Stimulated activated CD8-positive, alpha-beta memory T cell treated with anti-CD3 and anti-CD28 coated beads, Interleukin-7, amount 100 ng/mL, for 48 hours (primary cell): ENCODE results near the gene DPP9.
"Not testable (repeated sequence)": the region's sequence is repeated elsewhere in the genome, so short reads cannot be mapped to it uniquely, and the experiment has no call there.

ENCODE experiments used
- DNase-seq, 2 donors: peaks; one replicate each; pipeline ENCODE4 v3.0.0-alpha.2; 2020; ENCODE audit warnings: low read depth in 1 of 2; ENCODE audit errors: extremely low read depth in 1 of 2

The DPP9 gene

GRCh38 chr19:4742723-4743646 is 19.3 kb upstream of the DPP9 start:
- DNase-seq, result no peak

DNA sequence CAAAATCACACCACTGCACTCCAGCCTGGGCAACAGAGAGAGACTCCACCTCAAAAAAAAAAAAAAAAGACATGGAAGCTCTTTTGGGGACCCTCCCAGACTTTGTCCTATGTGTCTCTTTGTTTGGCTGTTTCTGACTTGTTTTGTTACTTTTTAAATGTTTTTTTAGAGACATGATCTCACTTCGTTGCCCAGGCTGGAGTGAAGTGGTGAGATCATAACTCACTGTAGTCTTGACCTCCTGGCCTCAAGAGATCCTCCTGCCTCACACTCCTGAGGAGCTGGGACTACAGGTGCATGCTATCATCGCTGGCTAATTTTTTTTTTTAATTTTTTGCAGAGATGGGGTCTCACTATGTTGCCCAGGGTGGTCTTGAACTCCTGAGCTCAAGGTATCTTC is 16.4 kb upstream of the DPP9 start:
- DNase-seq, result no peak

GRCh38 chr19:4738734-4739133 is 15.1 kb upstream of the DPP9 start:
- no peak for DNase-seq

GRCh38 chr19:4737955-4738600 is 14.4 kb upstream of the DPP9 start:
- DNase-seq, result no peak

DNA sequence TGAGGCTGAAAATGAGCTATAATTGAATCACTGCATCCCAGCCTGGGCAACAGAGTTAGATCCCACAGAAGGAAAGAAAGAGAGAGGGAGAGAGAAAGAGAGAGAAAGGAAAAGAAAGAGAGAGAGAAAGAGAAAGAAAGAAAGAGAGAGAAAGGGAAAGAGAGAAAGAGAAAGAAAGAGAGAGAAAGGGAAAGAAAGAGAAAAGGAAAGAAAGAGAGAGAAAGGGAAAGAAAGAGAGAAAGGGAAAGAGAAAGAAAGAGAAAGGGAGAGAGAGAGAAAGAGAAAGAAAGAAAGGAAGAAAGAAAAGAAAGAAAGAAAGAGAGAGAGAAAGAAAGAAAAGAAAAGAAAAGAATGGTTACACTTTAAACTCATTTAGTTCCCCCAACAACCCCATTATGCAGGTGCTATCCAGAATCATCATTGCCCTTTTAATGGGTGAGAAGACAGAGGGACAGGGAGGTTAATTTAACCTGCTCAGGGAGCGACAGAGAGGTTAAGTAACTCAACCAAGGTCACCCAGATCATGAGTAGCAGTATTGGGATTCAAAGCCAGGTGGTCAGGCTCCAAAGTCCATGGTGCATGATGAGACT is 10.2 kb upstream of the DPP9 start:
- DNase-seq, result no peak

GRCh38 chr19:4732680-4733114 is 9.1 kb upstream of the DPP9 start:
- peak in 1 of 2 donors; percentile 31 for DNase-seq

DNA sequence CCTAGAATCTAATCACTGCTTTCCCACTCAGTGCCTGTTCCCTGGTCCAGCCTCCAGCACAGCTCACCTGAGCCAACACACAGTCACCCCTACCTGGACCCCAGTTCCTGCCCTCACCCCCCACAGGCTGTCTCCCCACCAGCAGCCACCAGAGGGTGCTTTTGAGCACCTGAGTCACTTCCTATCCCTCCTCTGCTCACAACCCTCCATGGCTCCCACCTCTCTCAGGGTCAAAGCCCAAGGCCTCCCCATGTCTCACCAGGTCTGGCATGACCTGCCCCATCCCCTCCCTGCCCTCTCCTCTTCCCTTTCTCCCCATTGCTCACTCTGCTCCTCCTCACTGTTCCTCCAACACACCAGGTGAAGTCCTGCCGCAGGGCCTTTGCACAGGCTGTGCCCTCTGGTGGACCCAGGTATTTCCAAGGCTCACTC is 7.1 kb upstream of the DPP9 start:
- peak in 1 of 2 donors; percentile 40 for DNase-seq

- no peak for DNase-seq
These were observed 5.2 kb upstream of the DPP9 start for GRCh38 chr19:4728871-4729270.

DNA sequence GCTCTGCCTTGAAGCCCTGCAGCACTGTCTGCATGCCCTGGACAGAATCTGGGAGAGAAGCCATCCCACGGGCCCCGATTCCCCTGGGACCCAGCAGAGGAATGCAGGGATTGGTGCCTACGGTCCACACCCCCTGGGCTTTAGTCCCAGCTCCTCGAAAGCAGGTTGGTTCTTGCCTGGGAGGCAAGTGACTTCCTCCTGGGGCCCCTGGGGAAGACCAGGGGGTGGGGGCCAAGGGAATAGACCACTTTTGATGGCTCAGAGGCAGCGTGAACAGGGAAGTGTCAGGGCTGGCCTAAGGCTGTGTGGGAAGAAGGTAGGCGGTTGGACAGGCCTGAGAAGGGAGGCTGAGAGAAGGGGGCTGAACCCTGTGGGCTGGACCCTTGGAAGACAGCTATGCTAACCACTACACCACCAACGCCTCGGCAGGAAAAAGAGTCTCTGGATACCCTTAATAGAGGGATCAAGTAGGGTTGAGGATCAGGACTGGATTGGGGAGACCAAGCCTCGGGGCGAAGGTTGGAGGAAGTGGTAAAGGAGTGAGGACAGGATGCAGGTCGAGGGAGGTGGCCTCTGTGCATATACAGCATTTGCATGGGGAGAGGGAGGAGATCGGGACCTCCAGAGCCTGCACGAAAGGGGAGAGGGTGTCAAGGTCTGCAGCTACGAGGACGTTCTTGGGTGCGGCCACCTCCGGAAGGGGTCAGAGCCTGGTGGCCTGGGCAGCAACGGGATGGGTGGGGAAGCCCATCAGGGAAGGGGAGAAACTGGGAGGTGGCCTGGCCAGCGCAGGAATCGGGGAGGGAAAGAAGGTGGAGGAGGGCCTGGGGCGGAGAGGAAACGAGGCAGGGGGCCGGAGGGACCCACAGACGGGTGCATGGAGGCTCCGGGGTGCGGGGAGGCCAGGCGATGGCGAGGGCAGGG is 709 bp downstream of the DPP9 start:
- DNase-seq, result no peak

DNA sequence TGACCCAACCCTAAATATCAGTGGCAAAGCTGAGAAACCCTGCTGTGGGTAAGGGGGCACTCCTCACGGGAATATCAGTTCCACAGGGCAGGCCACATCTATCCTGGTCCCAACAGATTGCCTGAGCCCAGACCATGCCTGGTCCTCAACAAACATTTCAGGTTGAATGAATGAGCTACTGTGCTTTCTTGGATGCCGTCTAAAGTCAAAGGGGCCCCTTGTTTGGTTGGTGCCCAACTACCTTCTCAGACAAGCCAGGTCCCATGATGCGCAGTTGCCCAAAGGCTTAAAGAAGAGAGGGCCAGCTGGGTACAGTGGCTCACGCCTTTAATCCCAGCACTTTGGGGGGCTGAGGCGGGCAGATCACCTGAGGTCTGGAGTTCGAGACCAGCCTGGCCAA is 2.4 kb downstream of the DPP9 start:
- no peak for DNase-seq

GRCh38 chr19:4720037-4720700 is 3.5 kb downstream of the DPP9 start:
- DNase-seq, result no peak

DNA sequence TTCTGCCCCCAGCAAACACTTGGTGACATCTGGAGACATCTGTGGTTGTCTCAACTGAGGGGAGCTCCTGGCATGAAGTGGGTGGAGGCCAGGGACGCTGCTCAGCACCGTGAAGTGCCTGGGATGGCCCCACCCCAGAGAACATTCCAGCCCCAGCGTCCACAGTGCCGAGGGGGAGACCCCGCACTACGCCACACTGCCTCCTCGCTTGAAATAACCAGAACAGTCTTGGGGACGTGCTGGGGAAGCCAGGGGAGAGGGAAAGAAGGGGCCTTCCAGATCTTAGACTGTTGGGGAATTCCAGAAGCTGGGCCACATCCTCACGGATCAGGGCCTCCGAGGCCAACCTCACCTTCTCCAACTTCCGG is 4.2 kb downstream of the DPP9 start:
- DNase-seq, result no peak

GRCh38 chr19:4717966-4718701 is 5.5 kb downstream of the DPP9 start:
- no peak for DNase-seq

DNA sequence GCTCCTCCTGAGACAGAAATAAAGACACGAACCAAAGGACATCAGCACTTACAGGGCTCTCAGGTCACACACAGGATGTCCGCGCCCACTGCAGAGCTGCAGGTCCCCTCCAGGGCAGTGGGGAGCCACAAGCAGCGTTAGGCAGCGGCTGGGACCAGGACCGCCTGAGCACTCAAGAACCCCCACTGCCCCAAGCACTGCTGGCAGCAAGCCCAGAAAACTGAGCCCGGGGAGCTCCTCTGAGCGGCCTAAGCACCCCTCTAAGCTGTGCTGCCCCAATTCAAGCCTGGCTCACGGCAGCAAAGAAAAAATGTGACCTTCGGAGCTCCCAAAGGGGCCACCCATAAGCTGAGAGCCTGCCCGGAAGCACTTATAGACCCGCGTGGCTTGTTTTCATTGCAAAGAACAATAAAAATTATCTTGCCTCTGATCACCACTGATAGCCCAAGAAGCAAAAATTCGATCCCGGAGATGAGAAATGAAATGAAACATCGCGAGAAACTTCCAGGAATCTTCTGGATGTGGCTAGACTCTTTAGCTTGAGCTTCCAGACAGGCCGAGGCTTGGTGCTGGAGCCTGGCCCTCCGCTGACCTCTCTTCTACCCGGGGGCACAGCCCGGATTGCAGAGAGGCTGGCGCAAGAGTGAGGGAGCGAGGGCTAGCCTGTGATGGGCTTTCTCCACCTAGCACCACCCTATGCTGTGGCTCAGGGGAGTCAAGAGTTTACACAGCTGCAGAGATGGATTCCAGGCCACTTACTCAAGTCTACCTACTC is 6.3 kb downstream of the DPP9 start:
- no peak for DNase-seq

DNA sequence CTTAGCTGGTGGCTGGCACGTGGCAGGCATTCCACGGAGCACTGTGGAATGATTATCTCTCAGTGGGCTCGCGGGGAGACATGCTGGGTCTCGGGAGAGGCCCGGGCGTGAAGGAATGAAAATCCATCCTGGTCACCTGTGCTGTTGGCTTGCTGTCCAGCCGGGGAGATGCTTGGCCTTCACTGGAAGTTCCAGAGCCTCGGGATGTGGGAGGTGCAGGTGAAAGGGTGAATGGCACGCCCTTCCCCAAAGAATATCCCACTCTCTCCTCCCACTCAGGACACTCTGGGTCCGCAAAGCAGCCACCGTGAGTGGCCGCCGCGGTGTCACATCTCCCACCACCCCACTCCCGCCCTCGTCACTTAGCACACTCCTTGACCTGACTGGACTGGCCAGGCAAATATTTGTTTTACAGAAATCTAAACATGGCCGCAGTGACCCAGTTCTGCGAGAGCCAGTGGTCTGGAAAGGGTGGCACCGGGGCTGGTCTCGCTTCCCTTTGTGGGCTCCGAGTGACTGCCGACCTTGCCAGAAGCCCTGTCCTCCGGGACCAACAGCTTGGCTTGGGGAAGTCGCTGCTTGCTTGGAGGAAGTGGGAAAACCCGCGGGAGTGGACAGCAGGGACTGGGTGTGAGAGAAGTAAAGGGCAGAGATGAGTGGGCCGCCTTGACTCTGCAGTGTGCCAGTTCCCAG is 8.0 kb downstream of the DPP9 start:
- no peak for DNase-seq

GRCh38 chr19:4715178-4715528 is 8.5 kb downstream of the DPP9 start:
- DNase-seq, result not testable (repeated sequence)

GRCh38 chr19:4714016-4714415 is 9.6 kb downstream of the DPP9 start:
- no peak for DNase-seq

- DNase-seq, result no peak
These were observed 10.2 kb downstream of the DPP9 start for GRCh38 chr19:4713384-4713951.
